ENCODE results near the gene COL23A1. TPM values are rescaled to one million over a fixed set of nuclear protein-coding genes. Genes with fewer than 3 reads are reported as not detected.

The COL23A1 gene
- total RNA-seq, 1 experiment from 2014 or later = 15.0 TPM

GRCh38 chr5:178351221-178352034 lies 238.8 kb downstream of the COL23A1 start (continued):
- TF ChIP-seq, protein P1, sequence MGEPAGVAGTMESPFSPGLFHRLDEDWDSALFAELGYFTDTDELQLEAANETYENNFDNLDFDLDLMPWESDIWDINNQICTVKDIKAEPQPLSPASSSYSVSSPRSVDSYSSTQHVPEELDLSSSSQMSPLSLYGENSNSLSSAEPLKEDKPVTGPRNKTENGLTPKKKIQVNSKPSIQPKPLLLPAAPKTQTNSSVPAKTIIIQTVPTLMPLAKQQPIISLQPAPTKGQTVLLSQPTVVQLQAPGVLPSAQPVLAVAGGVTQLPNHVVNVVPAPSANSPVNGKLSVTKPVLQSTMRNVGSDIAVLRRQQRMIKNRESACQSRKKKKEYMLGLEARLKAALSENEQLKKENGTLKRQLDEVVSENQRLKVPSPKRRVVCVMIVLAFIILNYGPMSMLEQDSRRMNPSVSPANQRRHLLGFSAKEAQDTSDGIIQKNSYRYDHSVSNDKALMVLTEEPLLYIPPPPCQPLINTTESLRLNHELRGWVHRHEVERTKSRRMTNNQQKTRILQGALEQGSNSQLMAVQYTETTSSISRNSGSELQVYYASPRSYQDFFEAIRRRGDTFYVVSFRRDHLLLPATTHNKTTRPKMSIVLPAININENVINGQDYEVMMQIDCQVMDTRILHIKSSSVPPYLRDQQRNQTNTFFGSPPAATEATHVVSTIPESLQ (CRISPR knock-in tag; IDR thresholded peaks at IDR 0.05) = no peak
- TF ChIP-seq ATF3 (CRISPR knock-in tag; conservative IDR thresholded peaks at IDR 0.05) = no peak
- no peak for TF ChIP-seq ZNF425 (CRISPR knock-in tag; conservative IDR thresholded peaks at IDR 0.05)
- no peak for TF ChIP-seq USF2 (CRISPR knock-in tag; IDR thresholded peaks at IDR 0.05)
- TF ChIP-seq ZNF423 (CRISPR knock-in tag; IDR thresholded peaks at IDR 0.05) = no peak
- TF ChIP-seq ESRRA (CRISPR knock-in tag; IDR thresholded peaks at IDR 0.05; ENCODE audit: borderline replicate concordance) = no peak
- TF ChIP-seq ZNF263 (CRISPR knock-in tag; IDR thresholded peaks at IDR 0.05; ENCODE audit: low read depth) = no peak
- no peak for TF ChIP-seq CBFB (CRISPR knock-in tag; IDR thresholded peaks at IDR 0.05; ENCODE audit: low read depth)

GRCh38 chr5:178350361-178351220 lies 239.6 kb downstream of the COL23A1 start:
- Mint-ChIP-seq H3K27ac (peak overlapping the region; percentile 81), H3K4me1 (peaks cover 43% of the 10 kb centered on the region)
- POLR2A ChIA-PET = no interaction called here

DNA sequence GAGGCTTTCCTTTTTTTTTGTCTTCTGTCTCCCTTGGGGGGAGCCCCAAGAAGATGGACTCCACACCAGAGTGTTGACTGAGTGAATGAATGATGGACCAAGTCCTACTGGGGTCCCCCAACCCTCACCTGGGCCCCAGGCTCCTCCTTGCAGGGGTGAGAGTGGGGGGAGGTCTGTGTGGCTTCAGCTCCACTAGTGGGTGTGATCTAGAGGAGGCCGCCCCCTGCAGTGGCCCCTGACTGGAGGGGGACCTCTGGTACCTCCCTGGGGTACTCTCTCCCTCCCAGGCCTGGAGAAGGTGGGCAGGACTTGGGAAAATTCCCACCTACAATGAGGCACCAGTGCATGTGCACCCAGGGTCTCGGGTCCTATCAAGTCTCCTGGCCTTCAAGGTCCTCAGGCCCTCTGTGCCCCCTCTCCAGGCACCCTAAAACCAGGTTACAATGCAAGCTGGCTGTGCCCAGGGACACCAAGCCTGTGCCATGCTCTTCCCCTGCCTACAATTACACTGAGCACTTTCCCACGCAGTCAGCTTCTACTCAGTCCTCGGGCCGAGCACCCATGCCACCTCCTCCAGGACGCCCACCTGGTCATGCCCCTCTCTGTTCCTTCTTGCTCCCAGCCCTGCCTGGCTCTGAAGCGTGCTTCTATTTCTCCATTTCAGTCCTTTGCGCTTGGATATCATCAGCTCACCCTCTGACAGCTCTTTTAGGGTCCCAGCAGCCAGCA lies 240.4 kb downstream of the COL23A1 start:
- ChIA-PET POLR2A (no interaction called here), CTCF (interaction anchor here (1.2 kb wide), 1 partner anchor 12 kb away, joined by 3 read pairs; no protein-coding TSS in a partner anchor)
- no peak for DNase-seq (ENCODE audit: low spot score)
- Mint-ChIP-seq H3K27ac (peak overlapping the region; percentile 81), H3K36me3 (no peaks in the 10 kb centered on the region), H3K27me3 (ENCODE audit: low read depth) (no peaks in the 10 kb centered on the region), H3K9me3 (peaks cover 5% of the 10 kb centered on the region), H3K4me3 (no peak overlapping the region), H3K4me1 (peaks cover 43% of the 10 kb centered on the region)
- ATAC-seq = no peak
- TF ChIP-seq NR1H2 (CRISPR knock-in tag; IDR thresholded peaks at IDR 0.05) = no peak
- TF ChIP-seq EMX1 (CRISPR knock-in tag; IDR thresholded peaks at IDR 0.05) = no peak
- TF ChIP-seq ZNF671 (CRISPR knock-in tag; IDR thresholded peaks at IDR 0.05) = no peak
- no peak for TF ChIP-seq SP1 (CRISPR knock-in tag; conservative IDR thresholded peaks at IDR 0.05)
- TF ChIP-seq, protein P2, sequence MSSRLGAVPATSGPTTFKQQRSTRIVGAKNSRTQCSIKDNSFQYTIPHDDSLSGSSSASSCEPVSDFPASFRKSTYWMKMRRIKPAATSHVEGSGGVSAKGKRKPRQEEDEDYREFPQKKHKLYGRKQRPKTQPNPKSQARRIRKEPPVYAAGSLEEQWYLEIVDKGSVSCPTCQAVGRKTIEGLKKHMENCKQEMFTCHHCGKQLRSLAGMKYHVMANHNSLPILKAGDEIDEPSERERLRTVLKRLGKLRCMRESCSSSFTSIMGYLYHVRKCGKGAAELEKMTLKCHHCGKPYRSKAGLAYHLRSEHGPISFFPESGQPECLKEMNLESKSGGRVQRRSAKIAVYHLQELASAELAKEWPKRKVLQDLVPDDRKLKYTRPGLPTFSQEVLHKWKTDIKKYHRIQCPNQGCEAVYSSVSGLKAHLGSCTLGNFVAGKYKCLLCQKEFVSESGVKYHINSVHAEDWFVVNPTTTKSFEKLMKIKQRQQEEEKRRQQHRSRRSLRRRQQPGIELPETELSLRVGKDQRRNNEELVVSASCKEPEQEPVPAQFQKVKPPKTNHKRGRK (CRISPR knock-in tag; IDR thresholded peaks at IDR 0.05; ENCODE audit: borderline replicate concordance) = no peak
- TF ChIP-seq GRHL2 (CRISPR knock-in tag; IDR thresholded peaks at IDR 0.05; ENCODE audit: insufficient replicate concordance, severe bottlenecking) = no peak

More at GRCh38 chr5:178350361-178351220, 239.6 kb downstream of the COL23A1 start:
- DNase-seq (ENCODE audit: low spot score) (no peak), ATAC-seq (no peak)
- TF ChIP-seq SMAD4 (CRISPR knock-in tag; IDR thresholded peaks at IDR 0.05) = no peak
- no peak for TF ChIP-seq PRRX2 (CRISPR knock-in tag; IDR thresholded peaks at IDR 0.05)
- TF ChIP-seq NFATC4 (CRISPR knock-in tag; IDR thresholded peaks at IDR 0.05) = no peak
- no peak for TF ChIP-seq NFE2L1 (CRISPR knock-in tag; IDR thresholded peaks at IDR 0.05)
- CTCF ChIA-PET = no interaction called here
- no peaks in the 10 kb centered on the region for H3K9me3 Mint-ChIP-seq
- H3K27me3 Mint-ChIP-seq (ENCODE audit: low read depth) = no peaks in the 10 kb centered on the region
- no peaks in the 10 kb centered on the region for H3K36me3 Mint-ChIP-seq
- H3K4me3 Mint-ChIP-seq = no peak overlapping the region
